Peyer's patch (tissue), 4 donors: Measurements from ENCODE around the gene DNAJC28.

Source experiments
- POLR2A ChIP-seq, 2 donors: fragments of 450-650 bp; IDR thresholded peaks; one replicate each; pipeline ENCODE4 v1.5.1; 2017; ENCODE audit warnings: antibody characterized with exemption in 2 of 2, mild to moderate bottlenecking in 2 of 2, moderate library complexity in 2 of 2
- TF ChIP-seq, protein P1 (sequence below), 6 experiments: fragments of 450-650 bp in 4 of 6; fragments of 200-600 bp in 2 of 6; sonication (generic) in 1 of 6; IDR thresholded peaks; one replicate each; pipeline ENCODE4 v1.5.1; 2017 to 2019; ENCODE audit warnings: antibody characterized with exemption in 6 of 6, mild to moderate bottlenecking in 3 of 6, moderate library complexity in 1 of 6

DNA sequence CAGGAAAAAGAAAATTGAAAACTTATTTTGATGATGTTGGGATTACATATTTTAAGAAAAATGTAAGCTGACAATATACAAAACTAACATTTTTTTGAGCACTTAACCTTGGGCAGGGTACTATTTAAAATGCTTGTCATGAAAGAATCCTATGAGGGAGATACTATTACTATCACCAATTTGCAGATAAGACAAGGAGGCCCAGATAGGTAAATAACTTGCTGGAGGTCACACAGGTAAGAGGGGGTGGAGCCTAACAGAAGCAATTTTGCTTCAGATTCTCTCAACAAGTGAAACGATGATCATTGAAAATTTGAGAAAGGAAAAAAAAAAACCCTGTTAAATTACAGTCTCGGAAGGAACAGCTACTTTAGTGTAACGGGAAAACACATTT lies 49.2 kb upstream of the DNAJC28 start:
- TF ChIP-seq, protein P1, sequence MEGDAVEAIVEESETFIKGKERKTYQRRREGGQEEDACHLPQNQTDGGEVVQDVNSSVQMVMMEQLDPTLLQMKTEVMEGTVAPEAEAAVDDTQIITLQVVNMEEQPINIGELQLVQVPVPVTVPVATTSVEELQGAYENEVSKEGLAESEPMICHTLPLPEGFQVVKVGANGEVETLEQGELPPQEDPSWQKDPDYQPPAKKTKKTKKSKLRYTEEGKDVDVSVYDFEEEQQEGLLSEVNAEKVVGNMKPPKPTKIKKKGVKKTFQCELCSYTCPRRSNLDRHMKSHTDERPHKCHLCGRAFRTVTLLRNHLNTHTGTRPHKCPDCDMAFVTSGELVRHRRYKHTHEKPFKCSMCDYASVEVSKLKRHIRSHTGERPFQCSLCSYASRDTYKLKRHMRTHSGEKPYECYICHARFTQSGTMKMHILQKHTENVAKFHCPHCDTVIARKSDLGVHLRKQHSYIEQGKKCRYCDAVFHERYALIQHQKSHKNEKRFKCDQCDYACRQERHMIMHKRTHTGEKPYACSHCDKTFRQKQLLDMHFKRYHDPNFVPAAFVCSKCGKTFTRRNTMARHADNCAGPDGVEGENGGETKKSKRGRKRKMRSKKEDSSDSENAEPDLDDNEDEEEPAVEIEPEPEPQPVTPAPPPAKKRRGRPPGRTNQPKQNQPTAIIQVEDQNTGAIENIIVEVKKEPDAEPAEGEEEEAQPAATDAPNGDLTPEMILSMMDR (IDR thresholded peaks at IDR 0.05): no peak
- TF ChIP-seq POLR2A (IDR thresholded peaks at IDR 0.05): no peak
